T-helper 1 cell treated with Interleukin-12 subunit alpha and Interleukin-12 subunit beta and Interleukin-4 antibody, amounts not matched to agents 30 μg/mL and 1 μg/mL, for 36 hours (primary cell): ENCODE measurements around the gene NAP1L5.

Experiments
- H3K27ac Mint-ChIP-seq: one replicate; pipeline ENCODE4 v1.8.0; 2021; ENCODE audit warnings: mild to moderate bottlenecking, mixed read lengths
- H3K27me3 Mint-ChIP-seq: one replicate; pipeline ENCODE4 v1.8.0; 2021; ENCODE audit warnings: low read depth, mixed read lengths
- H3K36me3 Mint-ChIP-seq: one replicate; pipeline ENCODE4 v1.8.0; 2021; ENCODE audit warnings: low read depth, mixed read lengths
- H3K4me1 Mint-ChIP-seq: one replicate; pipeline ENCODE4 v1.8.0; 2021; ENCODE audit warnings: low read depth, mixed read lengths
- H3K4me3 Mint-ChIP-seq: one replicate; pipeline ENCODE4 v1.8.0; 2021; ENCODE audit warnings: mild to moderate bottlenecking, moderate library complexity, mixed read lengths
- H3K9me3 Mint-ChIP-seq: one replicate; pipeline ENCODE4 v1.8.0; 2021; ENCODE audit warnings: mixed read lengths

The NAP1L5 gene

GRCh38 chr4:88660446-88661294 is 37.0 kb downstream of the NAP1L5 start:
- Mint-ChIP-seq H3K27ac (no peak overlapping the region), H3K36me3 (peaks cover 17% of the 10 kb centered on the region), H3K27me3 (no peaks in the 10 kb centered on the region), H3K4me1 (peaks cover 10% of the 10 kb centered on the region), H3K9me3 (no peaks in the 10 kb centered on the region), H3K4me3 (no peak overlapping the region)

- H3K27ac Mint-ChIP-seq, result no peak overlapping the region
- H3K36me3 Mint-ChIP-seq, result peaks cover 19% of the 10 kb centered on the region
- no peaks in the 10 kb centered on the region for H3K27me3 Mint-ChIP-seq
These were observed 37.8 kb downstream of the NAP1L5 start for GRCh38 chr4:88659890-88660208.

GRCh38 chr4:88659055-88659889 is 38.4 kb downstream of the NAP1L5 start:
- H3K27me3 Mint-ChIP-seq, result no peaks in the 10 kb centered on the region
- H3K27ac Mint-ChIP-seq, result no peak overlapping the region

More at GRCh38 chr4:88659890-88660208, 37.8 kb downstream of the NAP1L5 start:
- H3K4me3 Mint-ChIP-seq, result no peak overlapping the region
- peaks cover 10% of the 10 kb centered on the region for H3K4me1 Mint-ChIP-seq
- no peaks in the 10 kb centered on the region for H3K9me3 Mint-ChIP-seq

GRCh38 chr4:88655226-88655625 is 42.4 kb downstream of the NAP1L5 start:
- Mint-ChIP-seq H3K36me3 (peaks cover 23% of the 10 kb centered on the region), H3K27me3 (no peaks in the 10 kb centered on the region), H3K9me3 (no peaks in the 10 kb centered on the region), H3K27ac (no peak overlapping the region), H3K4me1 (peaks cover 17% of the 10 kb centered on the region), H3K4me3 (no peak overlapping the region)

More at GRCh38 chr4:88659055-88659889, 38.4 kb downstream of the NAP1L5 start:
- Mint-ChIP-seq H3K4me1 (peaks cover 10% of the 10 kb centered on the region), H3K9me3 (no peaks in the 10 kb centered on the region), H3K4me3 (no peak overlapping the region), H3K36me3 (peaks cover 18% of the 10 kb centered on the region)

GRCh38 chr4:88653371-88653946 is 44.2 kb downstream of the NAP1L5 start:
- H3K4me3 Mint-ChIP-seq, result no peak overlapping the region
- H3K9me3 Mint-ChIP-seq, result no peaks in the 10 kb centered on the region
- H3K27ac Mint-ChIP-seq, result no peak overlapping the region
- no peaks in the 10 kb centered on the region for H3K27me3 Mint-ChIP-seq
- peaks cover 10% of the 10 kb centered on the region for H3K4me1 Mint-ChIP-seq
- H3K36me3 Mint-ChIP-seq, result peaks cover 23% of the 10 kb centered on the region

GRCh38 chr4:88649716-88650115 is 47.9 kb downstream of the NAP1L5 start:
- Mint-ChIP-seq H3K9me3 (no peaks in the 10 kb centered on the region), H3K27me3 (no peaks in the 10 kb centered on the region), H3K36me3 (peaks cover 8% of the 10 kb centered on the region), H3K27ac (no peak overlapping the region), H3K4me3 (no peak overlapping the region), H3K4me1 (peaks cover 10% of the 10 kb centered on the region)

- Mint-ChIP-seq H3K27ac (no peak overlapping the region), H3K9me3 (no peaks in the 10 kb centered on the region), H3K4me1 (peaks cover 3% of the 10 kb centered on the region), H3K27me3 (no peaks in the 10 kb centered on the region), H3K4me3 (no peak overlapping the region), H3K36me3 (no peaks in the 10 kb centered on the region)
These were observed 50.9 kb downstream of the NAP1L5 start for GRCh38 chr4:88646528-88647280.

GRCh38 chr4:88645994-88646393 is 51.6 kb downstream of the NAP1L5 start:
- no peak overlapping the region for H3K27ac Mint-ChIP-seq
- H3K4me1 Mint-ChIP-seq, result peaks cover 3% of the 10 kb centered on the region
- no peaks in the 10 kb centered on the region for H3K27me3 Mint-ChIP-seq
- no peaks in the 10 kb centered on the region for H3K36me3 Mint-ChIP-seq
- H3K4me3 Mint-ChIP-seq, result no peak overlapping the region
- no peaks in the 10 kb centered on the region for H3K9me3 Mint-ChIP-seq
